CD4-positive, alpha-beta T cell treated with Interleukin-15 for 1 hour (primary cell): Measurements from ENCODE around the gene AHCYL2.
"Not testable (repeated sequence)": the region's sequence is repeated elsewhere in the genome, so short reads cannot be mapped to it uniquely, and the experiment has no call there.

Experiments used
- DNase-seq: peaks from one replicate; pipeline ENCODE4 v3.0.0-alpha.2; 2020

The AHCYL2 gene

DNA sequence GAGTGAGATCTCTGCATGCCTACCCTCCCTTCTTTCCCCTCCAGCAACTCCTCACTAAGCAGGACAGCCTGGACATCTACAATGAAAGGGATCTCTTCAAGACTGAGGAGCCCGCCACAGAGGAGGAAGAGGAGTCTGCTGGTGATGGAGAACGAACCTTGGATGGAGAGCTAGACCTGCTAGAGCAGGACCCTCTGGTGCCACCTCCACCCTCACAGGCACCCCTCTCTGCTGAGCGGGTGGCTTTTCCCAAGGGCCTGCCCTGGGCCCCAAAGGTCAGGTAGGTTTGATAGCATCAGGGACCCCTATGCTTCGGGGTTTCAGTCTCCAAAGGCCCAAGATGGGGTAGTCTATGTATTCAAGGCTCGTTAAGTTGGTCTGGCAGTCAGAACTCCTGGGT, 233.3 kb downstream of the AHCYL2 start:
- DNase-seq: no peak

- DNase-seq: no peak
Observed at GRCh38 chr7:129461809-129462208, 237.0 kb downstream of the AHCYL2 start.

- no peak for DNase-seq
Observed at GRCh38 chr7:129462420-129462819, 237.6 kb downstream of the AHCYL2 start.

DNA sequence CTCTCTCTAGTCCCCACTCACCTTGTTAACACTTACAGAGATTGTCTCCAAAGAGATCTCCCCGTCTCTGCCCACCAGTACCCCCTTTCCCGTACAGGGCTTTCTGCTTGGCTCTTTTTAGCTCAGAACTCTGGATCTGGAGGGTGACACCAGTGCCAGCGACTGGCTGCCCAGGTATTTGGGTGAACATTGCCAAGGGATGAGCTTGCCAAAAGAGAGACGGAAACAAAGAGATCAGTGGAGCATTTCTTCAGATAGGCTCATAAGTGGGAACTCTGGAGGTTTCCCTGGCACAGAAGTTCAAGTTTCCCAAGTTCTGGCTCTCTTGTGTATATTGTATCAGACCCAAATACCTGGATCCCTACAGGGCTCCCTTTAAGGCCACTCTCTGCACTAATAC, 239.4 kb downstream of the AHCYL2 start:
- DNase-seq: no peak

DNA sequence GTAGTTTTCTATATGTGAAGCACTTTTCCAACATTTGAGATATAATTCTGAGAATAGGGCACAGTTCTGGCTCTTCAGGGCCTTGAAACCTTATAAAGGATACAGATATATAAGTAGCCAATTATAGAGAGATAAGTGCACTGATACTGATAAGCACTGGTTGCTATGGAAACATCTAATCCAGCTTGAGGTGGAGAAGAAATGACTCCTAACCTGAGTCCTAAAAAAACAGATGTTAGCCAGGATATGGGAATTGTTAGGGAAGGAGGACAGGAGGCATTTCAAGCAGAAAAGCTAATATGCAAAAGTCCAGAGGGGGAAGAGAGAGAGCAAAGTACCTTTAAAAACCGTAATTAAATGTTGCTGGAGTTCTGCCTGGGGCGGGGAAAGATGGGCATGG, 240.2 kb downstream of the AHCYL2 start:
- DNase-seq: no peak

DNA sequence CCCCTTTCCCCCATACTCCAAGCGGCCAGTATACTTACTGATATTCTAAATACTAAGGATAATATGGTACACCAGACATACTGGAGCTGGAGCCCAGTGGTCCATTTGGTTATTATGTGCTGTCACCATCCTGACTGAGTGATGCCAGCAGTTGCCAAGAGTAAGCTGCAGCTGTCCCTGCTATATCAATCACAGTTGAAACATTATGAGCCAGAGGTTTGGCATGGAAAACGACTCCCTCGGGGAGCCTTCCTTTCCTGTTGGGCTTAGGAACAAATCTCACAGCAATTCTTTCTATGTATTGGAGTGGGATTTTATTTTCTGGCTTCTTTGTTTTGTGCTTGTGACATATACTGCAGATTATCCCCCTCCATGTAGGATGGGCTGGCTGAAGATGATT, 242.0 kb downstream of the AHCYL2 start:
- DNase-seq: no peak

DNA sequence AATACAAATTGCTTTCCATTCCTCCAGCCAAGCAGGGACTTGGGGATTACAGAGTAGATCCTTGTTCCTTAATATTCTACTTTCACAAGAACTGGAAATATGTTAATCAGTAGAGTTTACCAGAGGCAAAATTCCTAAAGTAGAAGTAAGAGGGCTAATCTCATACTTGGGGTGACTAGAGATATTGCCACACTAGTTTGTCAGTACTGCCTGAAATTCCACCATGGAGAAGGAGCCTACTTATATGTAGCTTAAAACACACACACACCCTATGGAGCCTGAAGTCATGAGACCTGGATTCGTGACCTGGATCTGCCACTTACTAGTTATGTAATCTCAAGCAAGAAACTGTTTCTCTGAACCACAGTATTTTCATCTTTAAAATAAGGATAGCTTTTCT, 243.3 kb downstream of the AHCYL2 start:
- DNase-seq: no peak

DNA sequence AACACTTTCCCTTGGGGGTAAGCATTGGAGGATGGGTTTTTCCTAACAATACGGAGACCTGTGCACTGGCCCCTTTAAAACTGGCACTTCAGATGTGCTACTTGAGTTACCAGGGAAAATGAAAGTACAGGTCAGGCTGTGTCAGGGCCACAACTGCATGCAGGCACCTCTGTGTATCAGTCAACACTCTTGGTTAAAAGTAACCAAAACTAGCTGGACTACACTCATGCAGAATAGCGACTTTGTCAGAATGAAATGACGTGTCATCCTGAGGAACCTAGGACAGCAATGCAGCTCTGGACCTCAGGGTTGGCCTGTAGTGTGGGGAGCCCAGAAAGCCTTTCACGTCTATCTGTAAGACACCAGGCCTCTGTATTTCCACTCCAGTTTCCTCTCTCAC, 243.7 kb downstream of the AHCYL2 start:
- DNase-seq: no peak

- DNase-seq: no peak
Observed at GRCh38 chr7:129469930-129470329, 245.1 kb downstream of the AHCYL2 start.

DNA sequence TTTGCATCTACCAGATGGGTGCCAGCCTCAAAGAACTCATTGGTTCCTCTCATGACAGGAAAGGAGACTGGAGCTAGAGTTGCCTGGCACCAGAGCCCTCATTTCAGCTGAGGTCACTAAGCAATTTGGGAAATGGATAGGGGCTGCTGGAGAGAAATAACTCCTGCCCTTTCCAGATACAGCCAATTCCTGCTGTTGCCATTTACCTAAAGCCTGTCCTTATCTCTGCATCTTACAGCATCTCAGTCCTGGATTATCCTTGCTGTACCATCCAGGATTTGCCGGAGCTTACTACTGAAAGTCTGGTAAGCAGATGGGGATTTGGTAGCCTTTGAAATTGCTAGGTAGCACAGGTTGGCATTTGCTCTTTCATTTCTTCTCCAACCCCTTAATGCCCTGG, 245.6 kb downstream of the AHCYL2 start:
- no peak for DNase-seq

DNA sequence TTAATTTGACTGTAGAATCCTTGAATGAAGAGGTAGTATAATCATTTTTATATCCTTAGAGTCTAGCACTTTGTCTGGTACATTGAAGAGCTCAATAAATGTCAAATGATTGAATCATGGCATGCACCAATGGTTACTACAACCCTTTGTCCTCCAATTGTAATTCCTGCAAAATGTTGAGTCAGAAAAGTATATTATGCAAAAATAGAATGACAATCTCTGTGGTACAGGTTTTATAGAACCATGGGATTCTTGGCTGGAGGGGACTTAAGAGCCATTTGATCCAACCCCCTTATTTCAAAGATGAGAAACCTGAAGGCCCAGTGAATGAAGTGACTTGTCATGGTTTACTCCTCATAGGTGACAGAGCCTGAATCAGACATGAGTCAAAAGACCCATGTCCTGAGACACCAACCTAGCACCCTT, 246.6 kb downstream of the AHCYL2 start:
- no peak for DNase-seq

DNA sequence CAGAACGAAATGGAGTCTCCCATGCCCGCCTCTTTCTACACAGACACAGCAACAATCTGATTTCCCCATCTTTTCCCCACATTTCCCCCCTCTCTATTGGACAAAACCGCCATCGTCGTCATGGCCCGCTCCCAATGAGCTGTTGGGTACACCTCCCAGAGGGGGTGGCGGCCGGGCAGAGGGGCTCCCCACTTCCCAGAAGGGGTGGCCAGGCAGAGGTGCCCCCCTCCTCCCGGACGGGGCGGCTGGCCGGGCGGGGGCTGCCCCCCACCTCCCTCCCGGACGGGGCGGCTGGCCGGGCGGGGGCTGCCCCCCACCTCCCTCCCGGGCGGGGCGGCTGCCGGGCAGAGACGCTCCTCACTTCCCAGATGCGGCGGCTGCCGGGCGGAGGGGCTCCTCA, 251.1 kb downstream of the AHCYL2 start:
- DNase-seq: not testable (repeated sequence)

GRCh38 chr7:129476398-129476797, 251.6 kb downstream of the AHCYL2 start:
- DNase-seq: not testable (repeated sequence)
